Urinary bladder (tissue), 4 donors: ENCODE measurements around the gene MACROD2. TPM values are rescaled to one million over a fixed set of nuclear protein-coding genes. Genes with fewer than 3 reads are reported as not detected.

Experiments used
- DNase-seq: peaks from one replicate; pipeline ENCODE4 v3.0.0-alpha.2; 2015; ENCODE audit errors: extremely low spot score
- H3K27ac ChIP-seq: one replicate; pipeline ENCODE4 v1.5.1; 2013; ENCODE audit warnings: low read depth, mild to moderate bottlenecking, moderate library complexity
- H3K36me3 ChIP-seq: one replicate; pipeline ENCODE4 v1.6.1; 2013; ENCODE audit warnings: mild to moderate bottlenecking, moderate library complexity; ENCODE audit not compliant: insufficient read depth
- H3K4me1 ChIP-seq: one replicate; pipeline ENCODE4 v1.6.1; 2013; ENCODE audit warnings: mild to moderate bottlenecking, moderate library complexity; ENCODE audit not compliant: insufficient read depth
- H3K4me3 ChIP-seq: one replicate; pipeline ENCODE4 v1.5.1; 2013; ENCODE audit warnings: low read depth, low read length
- WGBS: extraction: QIAGEN DNeasy Blood & Tissue Kit; methylation state at CpG from one replicate; pipeline ENCODE4 v1.1.7; 2013; 5-methylcytosine and 5-hydroxymethylcytosine counted together
- polyA plus RNA-seq: library from polyadenylated mRNA; stranded (reverse); fragments of 200-250 nt; gene quantifications from one replicate; pipeline ENCODE4 v1.2.3, GENCODE V29; 2013
- total RNA-seq: library from RNA; depleted of rRNA; stranded (reverse); fragments of >200 nt; gene quantifications from one replicate; pipeline ENCODE4 v1.2.3, GENCODE V29; 2014
- donor health status: healthy with polysubstance abuse.
- donor health status: healthy.

Gene MACROD2
- total and polyA plus RNA-seq, 2 donors: 3.0 to 28.2 TPM

DNA sequence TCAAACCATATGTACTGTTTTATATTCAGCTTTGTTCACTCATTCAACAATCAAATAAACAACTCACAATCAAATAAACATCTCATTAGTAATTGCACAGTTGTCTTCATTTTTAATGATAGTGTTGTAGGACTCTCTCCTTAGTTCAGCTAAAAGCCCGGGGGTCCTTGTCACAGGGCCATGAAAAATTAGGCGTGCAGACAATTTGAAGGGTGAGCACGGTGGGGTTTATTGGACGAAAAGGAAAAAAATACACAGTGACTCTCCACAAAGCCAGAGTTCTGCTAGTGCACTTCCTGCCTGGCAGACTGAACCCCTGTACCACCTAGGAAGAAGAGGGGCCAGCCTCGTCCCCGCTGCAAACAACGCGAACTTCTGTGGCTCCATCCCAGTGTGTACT, 599.7 kb downstream of the MACROD2 start:
- WGBS: 86% methylated on average over 8 of the region's 8 CpGs
- H3K4me1 ChIP-seq: no peaks in the 10 kb centered on the region
- no peak overlapping the region for H3K4me3 ChIP-seq
- no peak for DNase-seq
- H3K36me3 ChIP-seq: no peaks in the 10 kb centered on the region
- H3K27ac ChIP-seq: no peak overlapping the region

DNA sequence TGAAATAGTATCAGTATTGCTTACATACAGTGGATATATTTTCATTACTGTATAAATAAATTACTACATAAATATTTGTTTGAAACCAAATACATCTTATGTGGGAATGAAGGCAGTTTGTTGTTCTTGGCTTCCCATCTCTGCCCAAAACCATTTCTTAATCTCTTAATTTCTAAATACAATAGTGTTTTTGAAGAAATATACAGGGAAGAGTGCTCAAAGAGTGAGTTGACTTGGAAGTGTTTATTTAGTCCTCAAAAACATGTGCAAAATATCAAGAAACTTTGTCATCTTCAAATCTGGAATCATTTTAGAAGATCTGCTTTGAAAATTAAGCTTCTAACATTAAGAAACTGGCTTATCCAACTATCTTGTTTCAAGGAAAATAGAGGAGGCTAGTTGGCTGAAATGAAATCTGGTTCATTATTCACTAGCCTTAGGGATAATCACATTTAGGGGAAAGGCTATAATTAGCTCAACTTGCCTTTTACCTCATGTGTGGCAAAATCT, 601.9 kb downstream of the MACROD2 start:
- Histone ChIP-seq H3K4me1 (no peaks in the 10 kb centered on the region), H3K36me3 (no peaks in the 10 kb centered on the region), H3K27ac (no peak overlapping the region), H3K4me3 (no peak overlapping the region)
- DNase-seq: no peak

GRCh38 chr20:14599613-14600012, 604.3 kb downstream of the MACROD2 start:
- WGBS: 80% methylated on average over 3 of the region's 3 CpGs
- Histone ChIP-seq H3K4me3 (no peak overlapping the region), H3K4me1 (no peaks in the 10 kb centered on the region), H3K27ac (no peak overlapping the region), H3K36me3 (no peaks in the 10 kb centered on the region)
- no peak for DNase-seq

DNA sequence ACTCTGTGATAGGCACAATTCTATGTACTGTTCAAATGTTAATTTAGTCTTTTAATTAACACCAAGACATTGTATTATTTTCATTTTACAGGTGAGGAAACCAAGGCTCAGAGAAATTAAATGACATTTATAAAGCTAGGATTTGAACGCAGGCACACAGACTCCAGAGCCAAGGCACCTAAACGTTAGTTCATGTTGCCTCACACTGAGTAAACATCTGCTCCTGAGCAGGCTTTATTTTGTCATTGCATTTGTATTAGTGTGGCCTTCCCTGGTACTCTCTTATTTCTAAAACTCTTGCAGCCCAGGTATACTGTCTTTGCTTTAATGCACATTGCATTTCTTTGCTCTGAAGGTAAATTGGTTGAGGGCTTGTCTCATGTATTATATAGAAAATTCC, 605.2 kb downstream of the MACROD2 start:
- no peak for DNase-seq
- 87% methylated on average over 2 of the region's 2 CpGs for WGBS
- no peak overlapping the region for H3K27ac ChIP-seq
- no peaks in the 10 kb centered on the region for H3K4me1 ChIP-seq
- H3K4me3 ChIP-seq: no peak overlapping the region
- no peaks in the 10 kb centered on the region for H3K36me3 ChIP-seq

DNA sequence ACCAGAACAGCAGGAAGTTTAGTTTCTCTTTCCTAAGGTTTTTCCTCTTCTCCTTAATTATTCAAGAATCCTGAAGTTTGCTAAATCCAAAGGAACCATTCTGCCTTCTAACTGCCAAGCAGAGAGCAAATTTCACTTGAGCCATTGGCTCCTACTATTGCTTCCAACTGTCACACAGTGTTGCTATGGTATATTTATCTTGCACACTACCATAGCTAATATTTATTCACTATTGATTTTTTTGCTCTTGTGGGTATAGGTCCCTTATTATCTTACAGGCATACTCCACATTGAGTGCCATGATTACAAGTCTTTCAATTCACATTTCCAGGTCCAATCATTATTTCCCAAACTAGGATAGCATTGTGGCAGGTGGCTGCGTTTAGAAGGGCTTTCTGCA, 608.8 kb downstream of the MACROD2 start:
- DNase-seq: no peak
- Histone ChIP-seq H3K36me3 (no peaks in the 10 kb centered on the region), H3K4me3 (no peak overlapping the region), H3K27ac (no peak overlapping the region), H3K4me1 (no peaks in the 10 kb centered on the region)
- WGBS: 94% methylated on average over 1 of the region's 1 CpG

- no peak for DNase-seq
- Histone ChIP-seq H3K4me1 (no peaks in the 10 kb centered on the region), H3K36me3 (no peaks in the 10 kb centered on the region), H3K27ac (no peak overlapping the region), H3K4me3 (no peak overlapping the region)
- 74% methylated on average over 4 of the region's 4 CpGs for WGBS
Observed at GRCh38 chr20:14609328-14610221, 614.3 kb downstream of the MACROD2 start.

DNA sequence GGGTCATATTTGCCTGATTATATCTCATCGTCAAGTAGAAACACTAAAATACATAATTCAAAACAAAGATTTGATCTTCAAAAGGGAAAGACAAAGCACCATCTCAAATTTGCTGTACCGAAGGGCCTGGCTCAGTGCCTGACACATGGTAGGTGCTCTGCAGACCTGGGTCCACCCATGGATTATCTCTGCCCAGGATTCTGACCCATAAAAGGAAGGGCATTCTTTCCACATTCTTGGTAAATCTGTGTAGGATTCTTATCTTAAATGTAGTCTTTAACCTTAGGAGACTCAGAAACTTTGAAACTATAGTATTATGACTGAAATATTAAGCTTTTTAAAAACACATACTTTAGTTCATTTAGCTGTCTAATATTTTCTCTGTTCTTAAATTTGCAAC, 616.2 kb downstream of the MACROD2 start:
- Histone ChIP-seq H3K4me3 (no peak overlapping the region), H3K27ac (no peak overlapping the region), H3K36me3 (no peaks in the 10 kb centered on the region), H3K4me1 (no peaks in the 10 kb centered on the region)
- DNase-seq: no peak
- 58% methylated on average over 2 of the region's 2 CpGs for WGBS

- Histone ChIP-seq H3K4me1 (no peaks in the 10 kb centered on the region), H3K4me3 (no peak overlapping the region), H3K27ac (no peak overlapping the region), H3K36me3 (no peaks in the 10 kb centered on the region)
- 92% methylated on average over 1 of the region's 1 CpG for WGBS
- DNase-seq: no peak
Observed at GRCh38 chr20:14612391-14612790, 617.1 kb downstream of the MACROD2 start.

- WGBS: 93% methylated on average over 3 of the region's 3 CpGs
- Histone ChIP-seq H3K27ac (no peak overlapping the region), H3K4me3 (no peak overlapping the region), H3K36me3 (no peaks in the 10 kb centered on the region), H3K4me1 (no peaks in the 10 kb centered on the region)
- DNase-seq: no peak
Observed at GRCh38 chr20:14616003-14616402, 620.7 kb downstream of the MACROD2 start.

GRCh38 chr20:14617123-14617522, 621.8 kb downstream of the MACROD2 start:
- 49% methylated on average over 2 of the region's 2 CpGs for WGBS
- no peak overlapping the region for H3K4me3 ChIP-seq
- no peak for DNase-seq
- no peaks in the 10 kb centered on the region for H3K4me1 ChIP-seq
- peak overlapping the region; percentile 10 for H3K27ac ChIP-seq
- H3K36me3 ChIP-seq: no peaks in the 10 kb centered on the region

DNA sequence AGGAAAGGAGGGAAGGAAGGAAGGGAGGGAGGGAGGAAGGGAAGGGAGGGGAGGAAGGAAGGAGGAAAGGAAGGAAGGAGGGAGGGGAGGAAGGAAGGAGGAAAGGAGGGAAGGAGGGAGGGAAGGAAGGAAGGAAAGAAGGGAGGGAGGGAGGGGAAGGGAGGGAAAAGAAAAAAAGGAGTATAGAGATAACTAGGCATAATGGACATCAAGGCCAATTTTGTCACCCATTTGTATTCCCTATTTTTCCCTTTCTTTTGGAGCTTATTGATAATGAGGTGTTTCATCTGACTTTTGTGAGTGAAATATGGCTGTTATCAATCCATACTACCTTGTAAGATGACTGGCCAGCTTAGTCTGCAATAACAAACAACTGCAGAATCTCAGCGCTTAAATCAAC, 624.1 kb downstream of the MACROD2 start:
- H3K4me1 ChIP-seq: no peaks in the 10 kb centered on the region
- H3K4me3 ChIP-seq: no peak overlapping the region
- H3K36me3 ChIP-seq: no peaks in the 10 kb centered on the region
- no peak overlapping the region for H3K27ac ChIP-seq
- DNase-seq: no peak
- 95% methylated on average over 1 of the region's 1 CpG for WGBS

DNA sequence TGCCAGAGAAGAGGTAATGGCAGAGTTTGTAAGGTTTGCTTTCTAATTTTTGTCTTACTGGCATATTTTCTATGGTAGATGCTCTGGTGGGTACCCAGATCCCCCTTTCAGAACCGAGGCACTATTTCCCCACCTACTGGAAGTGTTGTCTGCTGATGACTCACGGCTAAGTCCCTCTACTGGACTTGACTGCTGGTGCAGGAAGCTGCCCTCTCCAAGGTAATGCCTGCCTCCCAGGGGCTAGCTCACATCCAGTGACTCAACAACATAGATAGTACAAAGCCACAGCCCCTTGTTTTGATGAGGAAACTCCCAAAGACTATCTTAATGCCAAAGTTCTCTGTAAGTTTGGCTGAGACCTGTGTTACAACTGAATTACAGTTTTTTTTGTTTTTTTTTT, 627.5 kb downstream of the MACROD2 start:
- WGBS: 70% methylated on average over 2 of the region's 2 CpGs
- no peaks in the 10 kb centered on the region for H3K36me3 ChIP-seq
- DNase-seq: no peak
- H3K4me1 ChIP-seq: no peaks in the 10 kb centered on the region
- no peak overlapping the region for H3K4me3 ChIP-seq
- no peak overlapping the region for H3K27ac ChIP-seq

DNA sequence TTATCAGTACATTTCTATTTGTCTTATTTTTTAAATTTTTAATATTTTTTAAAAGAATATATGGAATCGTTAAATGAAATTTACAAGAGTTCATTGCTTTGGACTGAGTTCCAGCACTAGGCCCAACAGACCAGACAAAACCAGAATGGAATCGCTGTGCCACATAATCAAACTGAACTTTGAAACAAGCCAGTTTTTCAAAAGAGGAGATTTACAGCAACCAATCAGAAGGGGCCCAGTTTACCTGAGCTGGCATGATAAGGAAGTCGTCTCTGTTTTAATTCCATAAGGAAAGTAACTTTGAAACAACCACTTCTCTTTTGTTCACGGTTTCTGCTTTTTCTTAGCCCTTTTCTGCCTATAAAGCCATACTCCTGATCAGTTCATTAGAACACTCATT, 635.7 kb downstream of the MACROD2 start:
- DNase-seq: no peak
- Histone ChIP-seq H3K4me3 (no peak overlapping the region), H3K4me1 (no peaks in the 10 kb centered on the region), H3K36me3 (no peaks in the 10 kb centered on the region), H3K27ac (no peak overlapping the region)
- WGBS: 92% methylated on average over 4 of the region's 4 CpGs

DNA sequence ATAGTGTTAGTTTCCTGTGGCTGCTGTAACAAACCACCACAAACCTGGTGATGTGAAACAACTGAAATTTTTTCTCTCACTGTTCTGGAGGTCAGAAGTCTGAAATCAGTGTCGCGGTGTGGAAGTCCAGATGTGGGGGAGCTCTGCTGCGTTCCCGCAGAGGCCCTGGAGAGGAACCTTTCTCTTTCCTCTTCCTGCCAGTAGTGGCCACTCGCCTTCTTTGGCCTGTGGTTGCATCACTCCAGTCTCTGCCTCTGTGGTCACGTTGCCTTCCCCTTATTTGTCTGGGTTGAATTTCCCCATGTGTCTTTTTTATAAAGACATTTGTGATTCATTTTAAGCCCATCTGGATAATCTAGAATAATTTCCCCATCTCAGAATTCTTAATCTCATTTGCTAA, 637.6 kb downstream of the MACROD2 start:
- WGBS: 84% methylated on average over 6 of the region's 6 CpGs
- H3K4me1 ChIP-seq: no peaks in the 10 kb centered on the region
- no peak for DNase-seq
- H3K27ac ChIP-seq: no peak overlapping the region
- H3K36me3 ChIP-seq: no peaks in the 10 kb centered on the region
- H3K4me3 ChIP-seq: no peak overlapping the region
